ENCODE measurements around the gene AVL9.

Gene AVL9

GRCh38 chr7:32481921-32482320, 13.4 kb upstream of the AVL9 start:
- Histone ChIP-seq H3K4me3 (ENCODE audit: low read depth, low read length, poor library complexity, severe bottlenecking) (no peak overlapping the region), H2AFZ (ENCODE audit: low read length) (no peak overlapping the region), H3F3A (ENCODE audit: insufficient read depth, low read length) (no peaks in the 10 kb centered on the region), H3K9me2 (ENCODE audit: low read depth, low read length) (no peaks in the 10 kb centered on the region), H3K4me1 (ENCODE audit: insufficient read depth, low read length, severe bottlenecking) (no peaks in the 10 kb centered on the region), H4K20me1 (ENCODE audit: insufficient read depth, low read length) (no peaks in the 10 kb centered on the region), H3K27me3 (ENCODE audit: insufficient read depth, low read length) (no peaks in the 10 kb centered on the region), H3K27ac (ENCODE audit: low read depth, low read length, poor library complexity, severe bottlenecking) (no peak overlapping the region), H3K36me3 (ENCODE audit: insufficient read depth, low read length) (peaks cover 11% of the 10 kb centered on the region), H3K9me3 (ENCODE audit: low read length) (no peaks in the 10 kb centered on the region), H3K79me2 (ENCODE audit: insufficient read depth, low read length) (no peaks in the 10 kb centered on the region), H3K4me2 (ENCODE audit: low read length) (no peak overlapping the region), H3K9ac (ENCODE audit: low read length) (no peak overlapping the region)
- TF ChIP-seq CTCF (IDR thresholded peaks at IDR 0.05; ENCODE audit: low read length): no peak
- no peak for TF ChIP-seq EZH2 (IDR thresholded peaks at IDR 0.05; ENCODE audit: borderline replicate concordance, low read length)

GRCh38 chr7:32489788-32490126, 5.5 kb upstream of the AVL9 start:
- H2AFZ ChIP-seq (ENCODE audit: low read length): peak overlapping the region; percentile 32; the same call in 1 of the 2 replicates
- H3K9ac ChIP-seq (ENCODE audit: low read length): peak overlapping the region; percentile 90
- H3K36me3 ChIP-seq (ENCODE audit: insufficient read depth, low read length): peaks cover 31% of the 10 kb centered on the region
- no peaks in the 10 kb centered on the region for H3K9me3 ChIP-seq (ENCODE audit: low read length)
- peak overlapping the region; percentile 94 for H3K4me2 ChIP-seq (ENCODE audit: low read length)
- H3K4me3 ChIP-seq (ENCODE audit: low read depth, low read length, poor library complexity, severe bottlenecking): peak overlapping the region; percentile 85
- peaks cover 8% of the 10 kb centered on the region; the same call in 1 of the 2 replicates for H3F3A ChIP-seq (ENCODE audit: insufficient read depth, low read length)
- peaks cover 15% of the 10 kb centered on the region for H3K79me2 ChIP-seq (ENCODE audit: insufficient read depth, low read length)
- no peaks in the 10 kb centered on the region for H3K9me2 ChIP-seq (ENCODE audit: low read depth, low read length)
- peak overlapping the region; percentile 75 for H3K27ac ChIP-seq (ENCODE audit: low read depth, low read length, poor library complexity, severe bottlenecking)
- H4K20me1 ChIP-seq (ENCODE audit: insufficient read depth, low read length): no peaks in the 10 kb centered on the region
- no peaks in the 10 kb centered on the region for H3K27me3 ChIP-seq (ENCODE audit: insufficient read depth, low read length)
- TF ChIP-seq EZH2 (IDR thresholded peaks at IDR 0.05; ENCODE audit: borderline replicate concordance, low read length): no peak
- no peak for TF ChIP-seq CTCF (IDR thresholded peaks at IDR 0.05; ENCODE audit: low read length)
- H3K4me1 ChIP-seq (ENCODE audit: insufficient read depth, low read length, severe bottlenecking): peaks cover 23% of the 10 kb centered on the region

- H3K9me2 ChIP-seq (ENCODE audit: low read depth, low read length): no peaks in the 10 kb centered on the region
- peak within 1 kb of the TSS; percentile 90 for H3K9ac ChIP-seq (ENCODE audit: low read length)
- H3K9me3 ChIP-seq (ENCODE audit: low read length): no peaks in the 10 kb centered on the region
- peaks cover 31% of the 10 kb centered on the region for H3K36me3 ChIP-seq (ENCODE audit: insufficient read depth, low read length)
- TF ChIP-seq EZH2 (IDR thresholded peaks at IDR 0.05; ENCODE audit: borderline replicate concordance, low read length) (no peak), CTCF (IDR thresholded peaks at IDR 0.05; ENCODE audit: low read length) (no peak)
- H4K20me1 ChIP-seq (ENCODE audit: insufficient read depth, low read length): no peaks in the 10 kb centered on the region
- H2AFZ ChIP-seq (ENCODE audit: low read length): peak within 1 kb of the TSS; percentile 88
- peak within 1 kb of the TSS; percentile 85 for H3K4me3 ChIP-seq (ENCODE audit: low read depth, low read length, poor library complexity, severe bottlenecking)
- peaks cover 8% of the 10 kb centered on the region; the same call in 1 of the 2 replicates for H3F3A ChIP-seq (ENCODE audit: insufficient read depth, low read length)
- no peaks in the 10 kb centered on the region for H3K27me3 ChIP-seq (ENCODE audit: insufficient read depth, low read length)
- H3K4me1 ChIP-seq (ENCODE audit: insufficient read depth, low read length, severe bottlenecking): peaks cover 25% of the 10 kb centered on the region
- H3K4me2 ChIP-seq (ENCODE audit: low read length): peak within 1 kb of the TSS; percentile 94
- peaks cover 15% of the 10 kb centered on the region for H3K79me2 ChIP-seq (ENCODE audit: insufficient read depth, low read length)
- peak within 1 kb of the TSS; percentile 75 for H3K27ac ChIP-seq (ENCODE audit: low read depth, low read length, poor library complexity, severe bottlenecking)
Measured at GRCh38 chr7:32490127-32490796, 5.0 kb upstream of the AVL9 start, which contains the start of gene LSM5. LSM5 (minus strand) TSS chr7:32490380; CDS start chr7:32490365, 15 bp downstream.
